Left colon (tissue), 2 donors: ENCODE results near the gene ADGRL1. TPM values are rescaled to one million over a fixed set of nuclear protein-coding genes. Genes with fewer than 3 reads are reported as not detected.
A peak's percentile ranks its signal among the peaks of the same experiment; 100 is the strongest.
"Not testable (repeated sequence)": the region's sequence is repeated elsewhere in the genome, so short reads cannot be mapped to it uniquely, and the experiment has no call there.

Source experiments
- ATAC-seq: fragments of 200-7000 bp; cut with Tn5 transposase; one replicate; pipeline ENCODE4 v1.9.1; 2020; ENCODE audit warnings: mild to moderate bottlenecking, moderate library complexity
- DNase-seq, 2 donors: peaks; one replicate each; pipeline ENCODE4 v3.0.0-alpha.2; 2020
- intact Hi-C, 2 donors: fragments of 100-400 bp; cut with DNase I in 1 of 2; cut with micrococcal nuclease in 1 of 2; formaldehyde crosslinking; loops; one replicate each; pipeline versions ENCODE4 v1.11.2 to v1.14.0; 2022; cut with DNase I, micrococcal nuclease
- total RNA-seq, 2 donors: library from RNA; stranded (reverse); fragmentation: NEBNext Ultra II Directional; extraction: Animal tissue kit (Norgen Biotek cat#: 25700); gene quantifications; one replicate each; pipeline ENCODE4 v1.2.1, GENCODE V29; 2021
- donor health status: DM: no; HTN: no; CAD: no.
- donor health status: DM: yes; HTN: yes; CAD: no.

The ADGRL1 gene
- total RNA-seq, 2 donors from 2014 or later: 34.6 to 55.9 TPM

DNA sequence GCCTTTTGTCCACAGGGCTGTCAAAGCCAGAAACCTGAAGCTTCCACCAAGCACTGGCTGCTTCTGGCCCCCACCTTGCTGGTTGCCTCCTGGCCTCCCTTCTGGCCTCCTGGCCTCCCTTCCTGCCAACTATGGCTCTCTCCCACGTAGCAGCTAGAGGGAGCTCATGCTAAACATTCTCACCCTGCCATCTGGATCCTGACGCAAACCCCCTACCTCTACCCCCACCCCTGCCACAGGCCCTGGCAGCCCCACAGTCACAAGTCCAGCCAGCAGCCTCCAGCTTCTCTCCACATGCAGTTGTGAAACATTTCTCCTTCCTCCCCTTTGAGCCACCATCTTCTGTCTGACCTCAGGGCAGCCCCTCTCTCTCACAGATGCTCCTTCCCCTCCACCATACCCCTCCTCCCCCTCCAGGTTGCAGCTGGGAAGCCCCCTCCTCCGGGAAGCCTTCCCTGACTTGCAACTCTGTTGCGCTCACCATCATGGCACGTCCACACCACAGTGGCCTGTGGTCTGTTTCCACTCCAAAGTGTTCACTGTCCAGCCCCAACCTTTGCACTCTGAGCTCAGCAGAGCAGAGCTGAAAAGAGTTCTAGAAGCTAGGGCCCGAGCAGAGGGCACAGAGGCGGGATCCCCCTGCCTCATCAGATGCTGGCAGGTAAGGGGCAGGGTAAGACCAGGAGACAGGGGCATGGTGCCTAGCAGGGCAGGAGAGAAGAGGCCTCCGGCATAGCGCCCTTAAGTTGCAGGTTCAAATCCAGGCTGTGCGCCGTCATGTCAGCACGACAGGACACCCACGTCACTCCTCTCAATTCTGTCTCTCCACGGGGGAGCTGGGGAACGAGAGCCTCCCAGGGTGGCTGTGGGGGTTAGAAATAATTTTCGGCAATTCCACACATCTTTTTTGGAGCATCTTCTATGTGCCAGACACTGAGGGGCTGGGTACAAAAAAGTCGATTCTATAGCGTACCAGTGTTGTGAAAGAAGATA is 7.3 kb downstream of the ADGRL1 start:
- ATAC-seq: no peak
- no peak for DNase-seq
- intact Hi-C loops: no loop called here

DNA sequence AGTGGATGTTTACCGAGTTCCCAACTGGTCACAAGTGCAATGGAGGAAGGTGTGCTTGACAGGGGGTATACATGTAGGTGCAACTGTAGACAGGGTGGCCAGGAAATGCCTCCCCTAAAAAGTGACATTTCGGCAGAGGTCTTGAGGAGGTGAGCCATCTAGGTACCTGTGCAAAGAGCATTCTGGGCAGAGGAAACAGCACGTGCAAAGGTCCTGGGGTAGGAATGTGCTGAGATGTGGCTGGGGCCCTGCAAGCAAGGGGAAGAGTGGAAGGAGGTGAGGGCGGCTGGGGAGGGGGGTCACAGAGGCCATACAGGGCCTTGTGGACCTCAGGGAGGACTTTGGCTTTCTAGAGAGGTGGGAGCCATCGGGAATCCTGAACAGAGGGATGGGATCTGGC is 8.1 kb downstream of the ADGRL1 start:
- intact Hi-C loops: no loop called here
- ATAC-seq: no peak
- DNase-seq: no peak

- intact Hi-C loops: not testable (repeated sequence)
Measured at GRCh38 chr19:14197288-14197687, 8.7 kb downstream of the ADGRL1 start.

DNA sequence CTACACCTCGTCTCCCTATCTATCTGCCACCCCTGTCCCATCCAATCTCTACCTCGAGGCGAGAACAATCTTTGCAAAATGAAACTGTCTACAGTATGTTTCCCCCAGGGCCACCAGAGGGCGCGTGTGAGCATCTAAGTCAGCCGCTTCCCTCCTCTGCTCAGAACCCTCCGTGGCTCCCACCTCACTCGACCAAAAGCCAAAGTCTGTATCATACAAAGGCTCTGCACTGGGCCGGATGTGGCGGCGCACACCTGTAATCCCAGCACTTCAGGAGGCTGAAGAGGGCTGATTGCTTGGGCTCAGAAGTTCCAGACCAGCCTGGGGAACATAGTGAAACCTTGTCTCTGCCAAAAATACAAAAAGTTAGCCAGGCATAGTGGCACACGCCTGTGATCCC is 9.9 kb downstream of the ADGRL1 start:
- peak in 1 of 2 donors; percentile 83 for DNase-seq
- intact Hi-C loops: not testable (repeated sequence)
- peak; percentile 70 for ATAC-seq

More at GRCh38 chr19:14197288-14197687, 8.7 kb downstream of the ADGRL1 start:
- not testable (repeated sequence) for DNase-seq, ATAC-seq

DNA sequence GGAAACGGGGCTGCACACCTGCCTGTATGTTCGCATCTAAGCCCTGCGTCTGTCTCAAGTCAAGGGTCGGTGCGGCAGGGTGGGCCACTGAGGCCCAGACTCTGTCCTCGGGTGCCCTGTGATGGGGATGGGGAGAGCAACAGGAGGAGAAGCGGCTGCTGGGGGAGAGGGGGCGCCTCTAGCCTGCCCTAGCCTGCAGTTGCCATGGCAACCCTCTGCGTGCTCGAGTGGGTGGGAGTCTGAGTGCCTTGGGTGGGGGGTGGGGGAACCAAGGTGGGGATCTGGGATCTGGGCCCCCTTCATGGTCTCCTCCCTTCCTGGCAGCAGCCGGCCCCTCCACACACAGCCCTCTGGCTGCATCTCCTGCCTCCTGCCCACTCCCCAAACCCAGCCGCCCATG is 10.8 kb downstream of the ADGRL1 start:
- intact Hi-C loops, ATAC-seq, DNase-seq: not testable (repeated sequence)

- ATAC-seq (no peak), DNase-seq (no peak)
- intact Hi-C loops: no loop called here
Measured at GRCh38 chr19:14189415-14189814, 16.6 kb downstream of the ADGRL1 start.

GRCh38 chr19:14188086-14188485 is 17.9 kb downstream of the ADGRL1 start:
- ATAC-seq: peak; percentile 20
- intact Hi-C loops, DNase-seq: not testable (repeated sequence)

DNA sequence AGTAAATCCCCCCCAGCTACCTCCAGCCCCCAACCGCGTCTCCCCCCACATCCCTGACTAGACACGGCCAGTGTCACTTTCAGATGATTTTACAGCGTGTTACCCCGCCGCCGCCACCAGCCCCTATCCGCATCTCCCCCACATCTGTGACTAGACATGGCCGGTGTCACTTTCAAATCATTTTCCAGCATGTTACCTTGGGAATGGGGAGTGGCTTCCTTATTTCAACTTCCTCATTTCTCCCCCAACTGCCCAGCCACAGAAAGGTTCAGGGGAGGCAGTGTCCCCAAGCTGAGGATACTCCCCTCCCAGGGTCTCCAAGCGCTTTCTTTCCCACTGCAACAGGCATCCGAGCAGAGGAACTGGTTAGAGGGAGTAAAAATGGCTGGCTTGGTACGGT is 18.4 kb downstream of the ADGRL1 start:
- ATAC-seq (peak; percentile 80), DNase-seq (no peak)
- intact Hi-C loops: no loop called here

DNA sequence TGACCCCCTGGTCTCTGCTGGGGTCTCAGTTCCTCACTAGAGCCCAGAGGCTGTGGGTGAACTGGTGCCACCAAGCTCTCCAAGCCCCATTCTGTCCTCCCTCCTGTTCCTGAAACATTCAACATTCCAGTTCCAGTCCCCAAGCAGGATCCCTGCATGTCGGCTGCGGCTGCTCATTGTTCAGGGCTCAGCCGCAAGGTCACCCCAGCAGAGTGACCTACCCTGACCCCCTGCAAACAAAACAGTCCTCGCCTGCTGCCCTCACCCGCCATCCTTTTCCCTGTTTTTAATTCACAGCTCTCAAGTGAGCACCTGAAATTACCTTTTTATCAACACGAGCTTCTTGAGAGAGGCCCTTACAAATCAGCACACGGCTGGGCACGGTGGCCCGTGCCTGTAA is 19.3 kb downstream of the ADGRL1 start:
- ATAC-seq, intact Hi-C loops, DNase-seq: not testable (repeated sequence)

DNA sequence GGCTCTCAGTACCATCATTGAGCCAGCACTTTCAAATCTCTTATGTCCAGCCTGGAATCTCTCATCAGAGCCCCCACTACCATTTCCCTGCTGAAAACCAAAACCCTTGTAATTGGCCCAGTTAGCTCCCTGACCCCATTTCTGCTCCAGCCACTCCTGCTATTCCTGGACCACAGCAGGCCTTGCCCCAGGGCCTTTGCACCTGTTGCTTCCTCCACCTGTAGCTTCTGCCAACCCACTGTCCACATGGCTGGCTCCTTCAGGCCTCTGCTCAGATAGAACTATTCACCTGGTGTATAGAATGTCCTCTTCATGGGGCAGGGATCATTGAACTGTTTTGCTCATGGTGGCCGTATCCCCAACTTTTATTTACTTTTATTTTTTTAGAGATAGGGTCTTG is 20.3 kb downstream of the ADGRL1 start:
- DNase-seq, intact Hi-C loops, ATAC-seq: not testable (repeated sequence)

DNA sequence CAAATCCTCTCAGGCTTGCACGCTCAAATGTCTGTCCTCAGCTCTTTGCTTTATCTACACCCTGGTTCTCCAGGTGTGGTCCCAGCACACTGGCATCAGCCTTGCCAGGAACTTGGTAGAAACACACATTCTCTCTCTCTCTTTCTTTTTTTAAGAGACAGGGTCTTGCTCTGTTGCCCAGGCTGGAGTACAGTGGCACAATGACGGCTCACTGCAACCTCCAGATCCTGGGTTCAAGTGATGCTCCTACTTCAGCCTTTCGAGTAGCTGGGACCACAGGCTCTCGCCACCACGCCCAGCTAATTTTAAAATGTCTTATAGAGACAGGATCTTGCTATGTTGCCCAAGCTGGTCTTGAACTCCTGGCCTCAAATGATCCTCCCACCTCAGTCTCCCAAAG is 20.8 kb downstream of the ADGRL1 start:
- intact Hi-C loops: no loop called here
- ATAC-seq (no peak), DNase-seq (no peak)

DNA sequence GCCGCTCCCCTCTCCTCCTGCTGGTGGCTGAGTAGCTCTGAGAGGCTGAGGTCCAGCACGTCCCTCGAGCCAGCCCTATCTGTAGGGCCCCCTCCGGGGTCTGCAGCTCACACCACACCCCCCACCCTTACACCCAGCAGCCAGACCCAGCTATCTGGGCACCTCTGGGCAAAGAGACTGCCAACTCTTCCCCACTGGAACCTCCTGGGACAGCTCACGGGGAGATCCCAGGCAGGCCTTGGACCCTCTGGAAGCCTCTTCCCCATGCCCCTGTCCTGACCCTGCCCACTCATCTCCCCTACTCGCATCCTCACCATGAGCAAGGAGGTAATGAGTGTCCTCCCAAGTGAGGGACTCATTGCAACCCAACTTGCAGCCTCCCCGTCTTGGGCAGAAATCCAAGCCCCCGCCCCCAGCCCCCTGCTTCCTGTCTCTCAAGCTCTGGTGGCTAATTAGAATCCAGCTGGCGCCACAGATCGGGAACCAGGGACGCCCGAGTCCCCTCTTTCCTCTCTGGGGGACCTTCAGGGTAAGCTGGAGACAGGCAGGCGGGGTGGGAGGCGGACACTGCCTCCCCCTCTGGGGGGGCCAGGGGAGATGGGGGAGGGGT is 22.1 kb downstream of the ADGRL1 start:
- ATAC-seq: no peak
- intact Hi-C loops: no loop called here
- DNase-seq: no peak

GRCh38 chr19:14182476-14182875 is 23.5 kb downstream of the ADGRL1 start:
- intact Hi-C loops: no loop called here
- no peak for ATAC-seq
- DNase-seq: no peak

DNA sequence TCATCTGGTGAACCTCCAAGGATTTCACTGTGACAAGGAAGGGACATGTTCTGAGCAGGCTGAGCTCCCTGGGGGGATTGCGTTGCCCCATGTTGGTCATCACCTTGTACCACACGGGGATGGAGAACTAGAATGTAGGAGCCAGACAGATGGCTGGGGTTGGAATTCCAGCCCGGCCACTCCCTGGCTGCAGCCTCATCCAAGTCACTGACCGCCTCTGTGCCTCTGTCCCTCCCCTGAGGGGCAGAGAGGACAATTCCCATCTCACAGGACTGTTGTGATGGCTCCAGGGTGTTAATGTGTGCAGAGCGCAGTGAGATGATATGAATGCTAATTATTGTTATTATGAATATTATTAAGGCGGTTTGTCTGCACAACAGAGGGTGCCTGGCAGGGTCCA is 24.1 kb downstream of the ADGRL1 start:
- DNase-seq (no peak), ATAC-seq (no peak)
- intact Hi-C loops: no loop called here

- peak; percentile 56 for ATAC-seq
- DNase-seq, intact Hi-C loops: not testable (repeated sequence)
Measured at GRCh38 chr19:14181199-14181598, 24.8 kb downstream of the ADGRL1 start.

DNA sequence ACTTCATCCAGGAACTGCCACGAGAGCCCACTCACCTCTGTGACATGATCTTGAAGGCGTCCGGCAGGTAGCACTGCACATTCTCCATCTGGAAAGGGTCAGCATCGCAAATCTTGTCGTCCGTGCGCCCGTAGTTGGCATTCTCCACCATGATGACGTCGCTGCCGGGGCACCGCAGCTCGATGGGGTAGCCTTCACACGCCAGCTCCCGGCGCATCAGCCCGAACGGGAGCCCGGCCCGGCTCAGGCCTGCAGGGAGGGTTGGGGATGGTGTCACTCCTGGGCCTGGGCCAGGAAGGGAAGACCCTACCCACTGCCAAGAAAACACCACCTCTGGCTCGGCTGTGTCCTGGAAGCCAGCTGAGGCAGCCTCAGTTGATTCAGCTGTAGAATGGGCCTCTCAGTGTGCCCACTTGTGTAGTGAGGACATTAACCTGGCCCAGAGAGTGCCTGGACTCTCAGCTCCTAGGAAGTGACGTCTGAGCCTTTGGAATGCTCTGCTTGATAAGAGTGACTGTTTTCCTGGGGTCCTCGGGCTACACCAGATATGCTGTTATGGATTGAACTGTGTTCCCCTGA is 28.4 kb downstream of the ADGRL1 start:
- ATAC-seq (no peak), DNase-seq (no peak)
- intact Hi-C loops: no loop called here

- intact Hi-C loops: no loop called here
- ATAC-seq: peak; percentile 51
- no peak for DNase-seq
Measured at GRCh38 chr19:14175351-14175792, 30.6 kb downstream of the ADGRL1 start.

DNA sequence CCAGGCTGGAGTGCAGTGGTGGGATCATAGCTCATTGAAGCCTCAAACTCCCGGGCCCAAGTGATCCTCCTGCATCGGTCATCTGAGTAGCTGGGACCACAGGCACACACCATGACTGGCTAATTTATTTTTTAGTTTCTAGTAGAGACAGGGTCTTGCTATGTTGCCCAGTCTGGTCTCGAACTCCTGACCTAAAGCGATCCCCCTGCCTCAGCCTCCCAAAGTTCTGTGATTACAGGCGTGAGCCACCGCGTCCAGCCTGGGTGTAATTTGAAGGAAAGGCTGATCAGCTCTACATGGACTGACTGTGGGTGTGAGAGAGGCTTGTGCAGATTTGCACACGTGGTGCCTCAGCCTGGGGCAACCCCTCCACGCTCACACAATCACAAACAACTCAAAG is 31.1 kb downstream of the ADGRL1 start:
- ATAC-seq: no peak
- DNase-seq: no peak
- intact Hi-C loops: no loop called here

DNA sequence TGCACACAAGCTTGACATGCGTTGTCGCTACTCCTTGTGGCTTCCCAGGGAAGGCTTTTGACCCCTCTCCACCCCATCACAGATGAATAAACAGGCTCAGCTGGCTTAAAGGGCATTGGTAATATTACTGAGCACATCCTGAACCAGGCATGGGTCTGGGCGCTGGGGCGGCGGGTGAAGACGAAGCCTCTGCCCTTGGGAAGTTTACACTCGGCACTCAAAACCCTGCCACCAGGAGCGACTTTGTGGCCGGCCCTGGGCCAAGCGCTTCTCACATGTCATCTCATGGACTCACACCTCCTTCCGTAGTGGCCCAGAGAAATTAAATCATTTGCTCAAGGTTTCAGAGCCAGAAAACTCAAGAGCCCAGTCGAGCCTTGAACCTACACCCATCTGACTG is 37.0 kb downstream of the ADGRL1 start:
- intact Hi-C loops: no loop called here
- no peak for ATAC-seq
- DNase-seq: no peak
